Measurements from ENCODE around the gene MDFI. TPM values are rescaled to one million over a fixed set of nuclear protein-coding genes. Genes with fewer than 3 reads are reported as not detected.

Gene MDFI
- total RNA-seq, 1 donor from 2014 or later = not detected

- no peaks in the 10 kb centered on the region for H3K4me1 Mint-ChIP-seq (ENCODE audit: low read depth)
- H3K27ac Mint-ChIP-seq = no peak overlapping the region
- peaks cover 25% of the 10 kb centered on the region for H3K27me3 Mint-ChIP-seq (ENCODE audit: insufficient read depth)
- no peak overlapping the region for H3K4me3 Mint-ChIP-seq
- intact Hi-C loops (cut with micrococcal nuclease) = no loop called here
- H3K36me3 Mint-ChIP-seq (ENCODE audit: low read depth) = no peaks in the 10 kb centered on the region
- no peaks in the 10 kb centered on the region for H3K9me3 Mint-ChIP-seq
- no peak for DNase-seq (ENCODE audit: low spot score)
These were observed 25.3 kb downstream of the MDFI start for GRCh38 chr6:41663568-41663967.

GRCh38 chr6:41664271-41664670 is 26.0 kb downstream of the MDFI start:
- intact Hi-C loops (cut with micrococcal nuclease) = no loop called here
- H3K4me3 Mint-ChIP-seq = no peak overlapping the region
- no peaks in the 10 kb centered on the region for H3K9me3 Mint-ChIP-seq
- no peaks in the 10 kb centered on the region for H3K4me1 Mint-ChIP-seq (ENCODE audit: low read depth)
- no peak for DNase-seq (ENCODE audit: low spot score)
- peaks cover 25% of the 10 kb centered on the region for H3K27me3 Mint-ChIP-seq (ENCODE audit: insufficient read depth)
- H3K36me3 Mint-ChIP-seq (ENCODE audit: low read depth) = no peaks in the 10 kb centered on the region
- H3K27ac Mint-ChIP-seq = no peak overlapping the region

DNA sequence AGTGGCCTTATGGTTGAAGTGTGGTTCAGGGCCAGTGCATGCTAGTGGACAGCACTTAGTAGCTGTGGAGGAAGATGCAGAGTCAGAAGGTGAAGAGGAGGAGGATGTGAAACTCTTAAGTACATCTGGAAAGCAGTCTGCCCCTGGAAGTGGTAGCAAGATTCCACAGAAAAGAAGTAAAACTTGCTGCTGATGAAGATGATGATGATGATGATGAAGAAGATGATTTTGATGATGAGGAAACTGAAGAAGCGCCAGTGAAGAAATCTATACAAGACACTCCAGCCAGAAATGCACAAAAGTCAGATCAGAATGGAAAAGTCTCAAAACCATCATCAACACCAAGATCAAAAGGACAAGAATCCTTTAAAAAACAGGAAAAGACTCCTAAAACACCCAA is 28.9 kb downstream of the MDFI start:
- peaks cover 21% of the 10 kb centered on the region for H3K27me3 Mint-ChIP-seq (ENCODE audit: insufficient read depth)
- H3K27ac Mint-ChIP-seq = no peak overlapping the region
- no peaks in the 10 kb centered on the region for H3K9me3 Mint-ChIP-seq
- DNase-seq (ENCODE audit: low spot score) = no peak
- no peak overlapping the region for H3K4me3 Mint-ChIP-seq
- H3K4me1 Mint-ChIP-seq (ENCODE audit: low read depth) = no peaks in the 10 kb centered on the region
- intact Hi-C loops (cut with micrococcal nuclease) = no loop called here
- H3K36me3 Mint-ChIP-seq (ENCODE audit: low read depth) = no peaks in the 10 kb centered on the region

DNA sequence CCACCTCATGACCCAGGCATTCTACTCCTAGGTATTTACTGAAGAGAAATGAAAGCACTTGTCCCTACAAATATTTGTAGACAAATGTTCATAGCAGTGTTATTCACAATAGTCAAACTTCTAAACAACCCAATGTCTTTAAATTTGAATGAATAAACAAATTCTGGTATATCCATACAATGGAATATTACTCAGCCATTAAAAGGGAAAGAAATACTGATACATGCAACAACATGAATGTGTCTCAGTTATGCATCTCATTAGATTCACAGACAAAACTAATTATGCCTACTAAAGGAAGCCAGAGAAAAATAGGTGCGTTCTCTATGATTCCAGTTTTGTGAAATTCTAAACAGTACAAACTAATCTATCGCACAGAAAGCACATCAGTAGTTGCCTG is 30.7 kb downstream of the MDFI start:
- no peak overlapping the region for H3K27ac Mint-ChIP-seq
- intact Hi-C loops (cut with micrococcal nuclease) = no loop called here
- no peaks in the 10 kb centered on the region for H3K9me3 Mint-ChIP-seq
- H3K4me1 Mint-ChIP-seq (ENCODE audit: low read depth) = no peaks in the 10 kb centered on the region
- H3K27me3 Mint-ChIP-seq (ENCODE audit: insufficient read depth) = peaks cover 20% of the 10 kb centered on the region
- no peak for DNase-seq (ENCODE audit: low spot score)
- no peak overlapping the region for H3K4me3 Mint-ChIP-seq
- no peaks in the 10 kb centered on the region for H3K36me3 Mint-ChIP-seq (ENCODE audit: low read depth)

DNA sequence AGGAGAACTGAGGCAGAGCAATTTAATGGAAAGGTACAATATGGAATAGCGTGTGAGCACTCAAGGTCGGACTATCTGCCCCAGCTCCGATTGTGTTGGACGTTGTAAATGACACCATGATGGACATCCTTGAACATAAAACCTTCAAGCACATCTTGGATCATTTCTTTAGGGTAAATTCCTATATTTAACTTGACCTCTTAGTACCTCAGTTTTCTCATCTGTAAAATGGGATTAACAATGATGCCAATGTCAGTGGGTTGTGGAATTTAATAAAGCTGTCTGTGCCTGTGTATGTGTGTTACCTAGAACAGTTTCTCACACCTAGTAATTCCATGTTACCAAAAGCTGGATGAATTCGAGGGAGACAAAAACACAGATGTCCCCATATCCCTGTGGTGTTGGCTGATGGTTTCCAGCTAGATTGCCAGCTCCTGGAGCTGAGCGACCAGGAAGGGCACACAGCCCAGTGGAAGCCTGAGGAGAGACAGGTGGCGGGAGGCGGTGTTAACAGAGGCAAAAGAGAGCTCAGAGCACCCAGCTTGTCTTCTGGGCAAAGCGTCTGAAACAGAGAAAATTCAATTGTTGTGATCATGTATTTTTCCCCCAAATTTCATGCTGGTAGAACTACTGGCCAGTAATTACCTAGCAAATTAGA is 32.6 kb downstream of the MDFI start:
- intact Hi-C loops (cut with micrococcal nuclease) = no loop called here

GRCh38 chr6:41671376-41671775 is 33.1 kb downstream of the MDFI start:
- Mint-ChIP-seq H3K27me3 (ENCODE audit: insufficient read depth) (peaks cover 26% of the 10 kb centered on the region), H3K4me3 (no peak overlapping the region), H3K9me3 (no peaks in the 10 kb centered on the region), H3K36me3 (ENCODE audit: low read depth) (no peaks in the 10 kb centered on the region), H3K27ac (no peak overlapping the region), H3K4me1 (ENCODE audit: low read depth) (no peaks in the 10 kb centered on the region)
- DNase-seq (ENCODE audit: low spot score) = no peak
- intact Hi-C loops (cut with micrococcal nuclease) = no loop called here

More for the DNA sequence above, 32.6 kb downstream of the MDFI start:
- peaks cover 26% of the 10 kb centered on the region for H3K27me3 Mint-ChIP-seq (ENCODE audit: insufficient read depth)
- H3K27ac Mint-ChIP-seq = no peak overlapping the region
- H3K4me3 Mint-ChIP-seq = no peak overlapping the region
- H3K4me1 Mint-ChIP-seq (ENCODE audit: low read depth) = no peaks in the 10 kb centered on the region
- no peaks in the 10 kb centered on the region for H3K9me3 Mint-ChIP-seq
- DNase-seq (ENCODE audit: low spot score) = no peak
- H3K36me3 Mint-ChIP-seq (ENCODE audit: low read depth) = no peaks in the 10 kb centered on the region

DNA sequence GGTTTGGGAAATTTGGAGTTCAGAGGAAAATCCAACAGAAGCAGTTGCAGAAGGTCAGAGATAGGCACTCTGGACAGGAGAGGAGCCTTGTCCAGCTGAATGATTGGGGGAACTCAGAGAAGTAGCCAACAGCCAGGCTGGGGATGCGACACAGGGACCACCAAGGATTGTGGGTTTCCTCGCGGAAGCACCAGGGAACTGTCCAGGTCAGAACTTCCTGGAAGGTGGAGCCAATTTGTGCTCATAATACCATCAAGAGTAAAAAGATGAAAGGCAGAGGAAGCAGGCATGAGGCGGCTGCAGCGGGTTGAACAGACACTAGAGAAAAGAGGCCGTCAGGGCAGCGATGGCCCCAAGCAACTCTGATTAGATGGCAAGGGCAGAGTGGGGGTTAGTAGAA is 33.7 kb downstream of the MDFI start:
- intact Hi-C loops (cut with micrococcal nuclease) = no loop called here
- no peaks in the 10 kb centered on the region for H3K36me3 Mint-ChIP-seq (ENCODE audit: low read depth)
- no peaks in the 10 kb centered on the region for H3K9me3 Mint-ChIP-seq
- no peaks in the 10 kb centered on the region for H3K4me1 Mint-ChIP-seq (ENCODE audit: low read depth)
- no peak overlapping the region for H3K4me3 Mint-ChIP-seq
- DNase-seq (ENCODE audit: low spot score) = no peak
- no peak overlapping the region for H3K27ac Mint-ChIP-seq
- H3K27me3 Mint-ChIP-seq (ENCODE audit: insufficient read depth) = peaks cover 26% of the 10 kb centered on the region

GRCh38 chr6:41672816-41673703 is 34.8 kb downstream of the MDFI start:
- Mint-ChIP-seq H3K36me3 (ENCODE audit: low read depth) (no peaks in the 10 kb centered on the region), H3K27me3 (ENCODE audit: insufficient read depth) (peaks cover 19% of the 10 kb centered on the region), H3K9me3 (no peaks in the 10 kb centered on the region), H3K4me1 (ENCODE audit: low read depth) (no peaks in the 10 kb centered on the region), H3K27ac (no peak overlapping the region), H3K4me3 (no peak overlapping the region)
- intact Hi-C loops (cut with micrococcal nuclease) = no loop called here
- no peak for DNase-seq (ENCODE audit: low spot score)

- Mint-ChIP-seq H3K36me3 (ENCODE audit: low read depth) (no peaks in the 10 kb centered on the region), H3K27me3 (ENCODE audit: insufficient read depth) (peaks cover 17% of the 10 kb centered on the region), H3K4me1 (ENCODE audit: low read depth) (no peaks in the 10 kb centered on the region), H3K9me3 (no peaks in the 10 kb centered on the region), H3K4me3 (no peak overlapping the region), H3K27ac (no peak overlapping the region)
- DNase-seq (ENCODE audit: low spot score) = no peak
- intact Hi-C loops (cut with micrococcal nuclease) = no loop called here
These were observed 35.4 kb downstream of the MDFI start for GRCh38 chr6:41673704-41674000.

DNA sequence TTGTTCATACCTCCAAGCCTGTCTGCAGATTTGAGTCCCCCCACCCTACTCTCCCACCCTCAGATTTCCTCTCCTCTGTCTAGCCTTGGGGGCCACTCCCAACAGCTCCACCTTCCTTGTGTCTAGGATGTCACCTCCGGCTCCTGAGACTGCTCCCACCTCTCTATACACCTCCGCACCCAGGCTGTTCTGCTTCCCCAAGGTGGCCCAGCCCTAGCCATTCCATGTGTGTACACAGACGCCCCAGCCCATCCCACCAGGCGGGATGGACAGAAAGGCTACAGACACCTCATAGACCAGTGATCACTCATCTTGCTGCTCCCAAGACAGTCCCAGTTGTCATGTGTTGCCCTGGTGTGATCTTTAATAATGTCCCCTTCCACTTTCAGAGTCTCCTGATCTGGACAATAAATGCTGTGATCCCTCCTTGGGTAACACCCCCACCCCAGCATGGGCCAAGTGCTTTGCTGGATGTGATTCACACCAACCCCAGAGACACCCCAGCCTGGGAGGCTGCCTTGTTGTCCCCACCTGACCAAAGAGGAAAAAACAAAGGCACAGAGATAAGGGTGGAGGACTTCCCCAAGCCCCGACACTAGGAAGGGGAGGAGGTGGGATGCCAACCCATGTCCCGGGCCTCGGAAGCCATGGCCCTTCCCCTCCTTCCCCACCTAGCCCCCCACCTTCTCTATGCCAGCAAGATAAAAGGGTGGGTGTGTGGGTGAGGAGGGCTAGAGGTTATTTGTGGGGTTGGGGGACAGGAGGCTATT is 36.1 kb downstream of the MDFI start:
- no peaks in the 10 kb centered on the region for H3K36me3 Mint-ChIP-seq (ENCODE audit: low read depth)
- H3K4me3 Mint-ChIP-seq = no peak overlapping the region
- DNase-seq (ENCODE audit: low spot score) = no peak
- H3K9me3 Mint-ChIP-seq = no peaks in the 10 kb centered on the region
- H3K27ac Mint-ChIP-seq = no peak overlapping the region
- H3K27me3 Mint-ChIP-seq (ENCODE audit: insufficient read depth) = peaks cover 17% of the 10 kb centered on the region
- H3K4me1 Mint-ChIP-seq (ENCODE audit: low read depth) = no peaks in the 10 kb centered on the region
- intact Hi-C loops (cut with micrococcal nuclease) = no loop called here

DNA sequence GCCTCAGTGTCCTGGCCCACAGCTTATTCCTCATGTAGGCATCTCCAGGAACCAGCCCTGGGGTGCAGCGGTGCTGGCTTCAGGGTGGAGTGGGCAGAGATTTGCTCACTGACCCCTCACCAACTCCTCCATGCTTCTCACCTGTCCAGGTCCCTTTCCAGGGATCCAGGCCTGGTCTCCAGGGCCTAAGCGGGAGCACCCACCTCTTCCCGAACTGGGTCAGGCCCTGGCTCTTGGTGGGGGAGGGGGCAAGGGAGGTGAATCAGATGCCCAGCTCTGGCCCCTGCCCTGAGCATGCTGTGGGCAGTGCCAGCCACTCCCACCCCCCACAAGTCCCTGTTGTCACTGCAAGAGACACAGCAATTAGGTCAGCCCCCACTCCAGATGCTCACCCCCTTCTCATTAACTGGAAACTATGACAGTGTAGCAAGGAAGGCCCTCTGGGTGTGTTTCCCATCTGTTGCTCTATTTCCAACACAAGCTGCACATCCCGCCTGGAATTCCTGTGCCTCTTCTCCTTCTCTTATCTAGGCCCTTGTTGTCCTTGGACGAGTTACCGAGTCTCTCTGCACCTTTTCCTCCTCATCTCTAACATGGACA is 37.0 kb downstream of the MDFI start:
- Mint-ChIP-seq H3K36me3 (ENCODE audit: low read depth) (no peaks in the 10 kb centered on the region), H3K27ac (no peak overlapping the region), H3K27me3 (ENCODE audit: insufficient read depth) (peaks cover 17% of the 10 kb centered on the region), H3K9me3 (no peaks in the 10 kb centered on the region), H3K4me1 (ENCODE audit: low read depth) (no peaks in the 10 kb centered on the region), H3K4me3 (no peak overlapping the region)
- no peak for DNase-seq (ENCODE audit: low spot score)
- intact Hi-C loops (cut with micrococcal nuclease) = no loop called here

GRCh38 chr6:41675992-41676391 is 37.7 kb downstream of the MDFI start:
- no peak for DNase-seq (ENCODE audit: low spot score)
- Mint-ChIP-seq H3K4me1 (ENCODE audit: low read depth) (no peaks in the 10 kb centered on the region), H3K9me3 (no peaks in the 10 kb centered on the region), H3K4me3 (no peak overlapping the region), H3K27ac (no peak overlapping the region), H3K36me3 (ENCODE audit: low read depth) (no peaks in the 10 kb centered on the region), H3K27me3 (ENCODE audit: insufficient read depth) (peaks cover 15% of the 10 kb centered on the region)
- intact Hi-C loops (cut with micrococcal nuclease) = no loop called here

DNA sequence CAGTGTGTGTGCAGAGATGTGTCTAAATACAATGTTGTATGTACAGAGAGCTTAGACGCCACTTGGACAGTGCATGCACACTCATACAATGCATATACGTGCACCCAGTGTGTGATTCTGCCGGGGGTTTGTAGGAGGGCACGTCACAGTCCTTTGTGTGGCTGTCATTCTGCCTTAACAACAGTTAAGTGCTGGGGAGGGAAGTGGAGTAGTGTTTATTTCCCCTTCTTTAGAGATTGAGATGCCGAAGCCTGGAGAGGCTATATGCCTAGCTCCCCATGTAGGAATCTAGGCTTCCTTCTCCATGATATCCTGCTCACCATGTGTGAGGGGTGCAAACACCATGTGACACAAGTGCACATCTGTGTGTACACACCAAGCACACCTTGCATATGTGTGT is 38.2 kb downstream of the MDFI start:
- Mint-ChIP-seq H3K27ac (no peak overlapping the region), H3K9me3 (no peaks in the 10 kb centered on the region), H3K4me3 (no peak overlapping the region), H3K4me1 (ENCODE audit: low read depth) (no peaks in the 10 kb centered on the region), H3K27me3 (ENCODE audit: insufficient read depth) (peaks cover 15% of the 10 kb centered on the region), H3K36me3 (ENCODE audit: low read depth) (no peaks in the 10 kb centered on the region)
- no peak for DNase-seq (ENCODE audit: low spot score)
- intact Hi-C loops (cut with micrococcal nuclease) = no loop called here
